ENCODE measurements around the gene LRRC3. TPM values are rescaled to one million over a fixed set of nuclear protein-coding genes. Genes with fewer than 3 reads are reported as not detected.
"Not testable (repeated sequence)": the region's sequence is repeated elsewhere in the genome, so short reads cannot be mapped to it uniquely, and the experiment has no call there.

The LRRC3 gene
- total RNA-seq, 2 experiments from 2014 or later = not detected

DNA sequence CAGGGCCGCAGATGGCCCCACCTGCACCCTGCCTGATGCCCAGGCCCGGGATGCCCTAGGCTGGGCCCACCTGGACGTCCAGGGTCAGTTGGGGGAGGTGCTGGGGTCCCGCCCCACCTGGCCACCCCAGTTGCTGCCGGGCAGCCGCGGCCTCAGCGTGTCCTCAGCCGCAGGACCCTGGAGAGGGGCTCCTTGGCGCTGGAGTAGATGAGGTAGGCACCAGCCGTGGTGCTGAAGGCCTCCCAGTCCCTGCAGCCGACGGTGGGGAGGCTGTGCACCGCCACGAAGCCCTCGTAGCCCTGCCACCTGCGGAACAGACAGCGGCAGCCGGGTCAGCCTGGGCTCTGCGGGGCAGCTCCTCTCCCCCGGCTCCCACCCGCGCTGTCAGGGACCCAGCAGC, 44.3 kb downstream of the LRRC3 start:
- Histone ChIP-seq H3K9me3 (ENCODE audit: low read length) (no peaks in the 10 kb centered on the region), H3K27ac (ENCODE audit: low read depth, low read length, poor library complexity, severe bottlenecking) (no peak overlapping the region), H2AFZ (ENCODE audit: low read length) (no peak overlapping the region), H3K4me3 (ENCODE audit: low read depth, low read length, poor library complexity, severe bottlenecking) (no peak overlapping the region), H4K20me1 (ENCODE audit: insufficient read depth, low read length) (no peaks in the 10 kb centered on the region), H3K9me2 (ENCODE audit: insufficient read depth, low read length) (no peaks in the 10 kb centered on the region), H3K36me3 (ENCODE audit: insufficient read depth, low read length) (no peaks in the 10 kb centered on the region), H3K4me1 (ENCODE audit: insufficient read depth, low read length, poor library complexity, severe bottlenecking) (no peaks in the 10 kb centered on the region), H3K4me2 (ENCODE audit: low read length) (no peak overlapping the region), H3K79me2 (ENCODE audit: insufficient read depth, low read depth, low read length) (no peaks in the 10 kb centered on the region)
- no peak for TF ChIP-seq EZH2phosphoT487 (IDR thresholded peaks at IDR 0.05; ENCODE audit: borderline replicate concordance, low read depth, low read length)
- TF ChIP-seq, protein P1, sequence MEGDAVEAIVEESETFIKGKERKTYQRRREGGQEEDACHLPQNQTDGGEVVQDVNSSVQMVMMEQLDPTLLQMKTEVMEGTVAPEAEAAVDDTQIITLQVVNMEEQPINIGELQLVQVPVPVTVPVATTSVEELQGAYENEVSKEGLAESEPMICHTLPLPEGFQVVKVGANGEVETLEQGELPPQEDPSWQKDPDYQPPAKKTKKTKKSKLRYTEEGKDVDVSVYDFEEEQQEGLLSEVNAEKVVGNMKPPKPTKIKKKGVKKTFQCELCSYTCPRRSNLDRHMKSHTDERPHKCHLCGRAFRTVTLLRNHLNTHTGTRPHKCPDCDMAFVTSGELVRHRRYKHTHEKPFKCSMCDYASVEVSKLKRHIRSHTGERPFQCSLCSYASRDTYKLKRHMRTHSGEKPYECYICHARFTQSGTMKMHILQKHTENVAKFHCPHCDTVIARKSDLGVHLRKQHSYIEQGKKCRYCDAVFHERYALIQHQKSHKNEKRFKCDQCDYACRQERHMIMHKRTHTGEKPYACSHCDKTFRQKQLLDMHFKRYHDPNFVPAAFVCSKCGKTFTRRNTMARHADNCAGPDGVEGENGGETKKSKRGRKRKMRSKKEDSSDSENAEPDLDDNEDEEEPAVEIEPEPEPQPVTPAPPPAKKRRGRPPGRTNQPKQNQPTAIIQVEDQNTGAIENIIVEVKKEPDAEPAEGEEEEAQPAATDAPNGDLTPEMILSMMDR (conservative IDR thresholded peaks at IDR 0.05; ENCODE audit: low read length) = no peak
- no TSS peak for BruUV-seq (replicated peaks)
- intact Hi-C loops (cut with micrococcal nuclease; ENCODE audit: unreplicated experiment) = no loop called here
- ChIA-PET POLR2A (no interaction called here), CTCF (ENCODE audit: unreplicated experiment) (no interaction called here)
- DNase-seq (ENCODE audit: low spot score) = no peak

DNA sequence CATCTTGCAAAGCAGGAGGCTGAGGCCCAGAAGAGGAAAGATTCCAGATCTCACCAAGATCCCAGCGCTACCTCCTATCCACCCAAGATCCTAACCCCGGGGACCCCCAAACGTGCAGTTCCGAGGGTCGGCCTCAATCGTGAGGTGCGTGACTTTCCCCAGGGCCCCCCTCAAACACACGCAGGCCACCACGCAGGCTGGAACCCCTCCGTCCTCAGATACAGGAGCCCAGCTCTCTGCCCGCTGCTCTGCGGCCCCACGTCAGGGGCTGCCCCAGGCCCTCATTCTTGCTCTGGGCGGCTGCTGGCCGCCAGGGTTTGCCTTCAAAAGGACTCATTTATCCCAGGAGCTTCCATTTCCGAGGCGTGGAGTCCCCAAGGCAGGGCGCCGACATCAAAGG, 44.8 kb downstream of the LRRC3 start:
- BruUV-seq (replicated peaks) = no TSS peak
- CTCF ChIA-PET (ENCODE audit: unreplicated experiment) = no interaction called here
- no peak overlapping the region for H3K27ac ChIP-seq (ENCODE audit: low read depth, low read length, poor library complexity, severe bottlenecking)
- POLR2A ChIA-PET = no interaction called here
- no peaks in the 10 kb centered on the region for H3K9me2 ChIP-seq (ENCODE audit: insufficient read depth, low read length)
- no peaks in the 10 kb centered on the region for H3K4me1 ChIP-seq (ENCODE audit: insufficient read depth, low read length, poor library complexity, severe bottlenecking)
- no peak overlapping the region for H3K4me2 ChIP-seq (ENCODE audit: low read length)
- H3K79me2 ChIP-seq (ENCODE audit: insufficient read depth, low read depth, low read length) = no peaks in the 10 kb centered on the region
- H3K4me3 ChIP-seq (ENCODE audit: low read depth, low read length, poor library complexity, severe bottlenecking) = no peak overlapping the region
- DNase-seq (ENCODE audit: low spot score) = no peak
- H4K20me1 ChIP-seq (ENCODE audit: insufficient read depth, low read length) = no peaks in the 10 kb centered on the region
- H3K9me3 ChIP-seq (ENCODE audit: low read length) = no peaks in the 10 kb centered on the region
- intact Hi-C loops (cut with micrococcal nuclease; ENCODE audit: unreplicated experiment) = no loop called here
- TF ChIP-seq EZH2phosphoT487 (IDR thresholded peaks at IDR 0.05; ENCODE audit: borderline replicate concordance, low read depth, low read length) = no peak
- TF ChIP-seq, protein P1 (conservative IDR thresholded peaks at IDR 0.05; ENCODE audit: low read length) = no peak
- no peaks in the 10 kb centered on the region for H3K36me3 ChIP-seq (ENCODE audit: insufficient read depth, low read length)
- H2AFZ ChIP-seq (ENCODE audit: low read length) = no peak overlapping the region

DNA sequence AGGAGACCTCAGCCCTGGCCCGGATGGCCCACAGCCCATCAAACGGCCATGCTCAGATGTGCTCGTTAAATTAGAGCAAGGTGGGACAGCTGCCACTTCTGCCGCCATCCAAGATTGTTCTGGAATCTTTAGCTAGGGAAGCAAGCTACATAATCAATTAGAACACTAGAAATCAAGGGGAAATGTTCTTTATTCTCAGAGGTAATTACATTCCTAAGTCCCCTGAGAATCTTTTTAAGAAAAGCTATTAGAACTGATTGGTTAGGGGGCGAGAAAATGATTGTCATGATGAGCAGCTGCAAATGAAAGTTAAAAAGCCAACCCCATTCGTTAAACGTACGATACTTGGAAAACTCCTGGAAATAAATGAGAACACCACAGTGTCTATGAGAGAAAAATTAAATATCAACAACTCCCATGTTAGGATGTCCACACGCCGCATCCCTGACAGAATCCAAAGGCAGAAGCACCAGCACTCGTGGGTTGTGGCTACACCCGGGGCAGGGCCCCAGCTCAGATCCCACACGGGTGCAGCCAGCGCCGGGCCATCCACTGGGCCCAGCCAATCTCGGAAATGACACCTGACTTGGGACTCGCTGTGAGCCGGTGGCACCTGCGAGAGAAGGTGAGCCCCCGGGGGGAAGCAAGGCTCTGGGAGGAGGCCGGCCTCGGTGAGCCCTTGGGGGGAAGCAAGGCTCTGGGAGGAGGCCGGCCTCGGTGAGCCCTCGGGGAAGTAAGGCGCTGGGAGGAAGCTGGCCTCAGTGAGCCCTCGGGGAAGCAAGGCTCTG, 47.1 kb downstream of the LRRC3 start:
- Histone ChIP-seq H3K27ac (ENCODE audit: low read depth, low read length, poor library complexity, severe bottlenecking) (no peak overlapping the region), H4K20me1 (ENCODE audit: insufficient read depth, low read length) (no peaks in the 10 kb centered on the region), H3K36me3 (ENCODE audit: insufficient read depth, low read length) (no peaks in the 10 kb centered on the region), H2AFZ (ENCODE audit: low read length) (no peak overlapping the region), H3K9me2 (ENCODE audit: insufficient read depth, low read length) (no peaks in the 10 kb centered on the region), H3K79me2 (ENCODE audit: insufficient read depth, low read depth, low read length) (no peaks in the 10 kb centered on the region), H3K4me3 (ENCODE audit: low read depth, low read length, poor library complexity, severe bottlenecking) (no peak overlapping the region), H3K4me1 (ENCODE audit: insufficient read depth, low read length, poor library complexity, severe bottlenecking) (no peaks in the 10 kb centered on the region), H3K9me3 (ENCODE audit: low read length) (no peaks in the 10 kb centered on the region), H3K4me2 (ENCODE audit: low read length) (no peak overlapping the region)
- TF ChIP-seq EZH2phosphoT487 (IDR thresholded peaks at IDR 0.05; ENCODE audit: borderline replicate concordance, low read depth, low read length) = no peak
- TF ChIP-seq, protein P1 (conservative IDR thresholded peaks at IDR 0.05; ENCODE audit: low read length) = no peak
- POLR2A ChIA-PET = no interaction called here
- no peak for DNase-seq (ENCODE audit: low spot score)
- no TSS peak for BruUV-seq (replicated peaks)
- intact Hi-C loops (cut with micrococcal nuclease; ENCODE audit: unreplicated experiment) = no loop called here
- CTCF ChIA-PET (ENCODE audit: unreplicated experiment) = no interaction called here

DNA sequence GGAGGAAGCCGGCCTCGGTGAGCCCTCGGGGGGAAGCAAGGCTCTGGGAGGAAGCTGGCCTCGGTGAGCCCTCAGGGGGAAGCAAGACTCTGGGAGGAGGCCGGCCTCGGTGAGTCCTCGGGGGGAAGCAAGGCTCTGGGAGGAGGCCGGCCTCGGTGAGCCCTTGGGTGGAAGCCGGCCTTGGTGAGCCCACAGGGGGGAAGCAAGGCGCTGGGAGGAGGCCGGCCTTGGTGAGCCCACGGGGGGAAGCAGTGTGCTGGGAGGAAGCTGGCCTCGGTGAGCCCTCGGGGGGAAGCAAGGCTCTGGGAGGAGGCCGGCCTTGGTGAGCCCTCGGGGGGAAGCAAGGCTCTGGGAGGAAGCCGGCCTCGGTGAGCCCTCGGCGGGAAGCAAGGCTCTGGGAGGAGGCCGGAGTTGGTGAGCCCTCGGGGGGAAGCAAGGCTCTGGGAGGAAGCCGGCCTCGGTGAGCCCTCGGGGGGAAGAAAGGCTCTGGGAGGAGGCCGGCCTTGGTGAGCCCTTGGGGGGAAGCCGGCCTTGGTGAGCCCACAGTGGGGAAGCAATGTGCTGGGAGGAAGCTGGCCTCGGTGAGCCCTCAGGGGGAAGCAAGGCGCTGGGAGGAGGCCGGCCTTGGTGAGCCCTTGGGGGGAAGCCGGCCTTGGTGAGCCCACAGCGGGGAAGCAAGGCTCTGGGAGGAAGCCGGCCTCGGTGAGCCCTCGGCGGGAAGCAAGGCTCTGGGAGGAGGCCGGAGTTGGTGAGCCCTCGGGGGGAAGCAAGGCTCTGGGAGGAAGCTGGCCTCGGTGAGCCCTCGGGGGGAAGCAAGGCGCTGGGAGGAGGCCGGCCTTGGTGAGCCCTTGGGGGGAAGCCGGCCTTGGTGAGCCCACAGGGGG, 47.9 kb downstream of the LRRC3 start:
- POLR2A ChIA-PET = interaction anchor here (0.7 kb wide), 2 partner anchors 8 to 662 kb away, joined by 3 to 6 read pairs; no protein-coding TSS in a partner anchor
- H3K4me2 ChIP-seq (ENCODE audit: low read length); CTCF ChIA-PET (ENCODE audit: unreplicated experiment); H2AFZ ChIP-seq (ENCODE audit: low read length); H3K27ac ChIP-seq (ENCODE audit: low read depth, low read length, poor library complexity, severe bottlenecking); intact Hi-C loops (cut with micrococcal nuclease; ENCODE audit: unreplicated experiment); H3K79me2 ChIP-seq (ENCODE audit: insufficient read depth, low read depth, low read length); BruUV-seq (replicated peaks); H3K4me3 ChIP-seq (ENCODE audit: low read depth, low read length, poor library complexity, severe bottlenecking); H3K9me3 ChIP-seq (ENCODE audit: low read length); H3K36me3 ChIP-seq (ENCODE audit: insufficient read depth, low read length); DNase-seq (ENCODE audit: low spot score); H3K4me1 ChIP-seq (ENCODE audit: insufficient read depth, low read length, poor library complexity, severe bottlenecking); H4K20me1 ChIP-seq (ENCODE audit: insufficient read depth, low read length); H3K9me2 ChIP-seq (ENCODE audit: insufficient read depth, low read length): not testable (repeated sequence)
